ENCODE measurements around the gene ARL5B. TPM values are rescaled to one million over a fixed set of nuclear protein-coding genes. Genes with fewer than 3 reads are reported as not detected.

Gene ARL5B
- total RNA-seq, 2 donors from 2014 or later = 44.8 to 55.4 TPM

DNA sequence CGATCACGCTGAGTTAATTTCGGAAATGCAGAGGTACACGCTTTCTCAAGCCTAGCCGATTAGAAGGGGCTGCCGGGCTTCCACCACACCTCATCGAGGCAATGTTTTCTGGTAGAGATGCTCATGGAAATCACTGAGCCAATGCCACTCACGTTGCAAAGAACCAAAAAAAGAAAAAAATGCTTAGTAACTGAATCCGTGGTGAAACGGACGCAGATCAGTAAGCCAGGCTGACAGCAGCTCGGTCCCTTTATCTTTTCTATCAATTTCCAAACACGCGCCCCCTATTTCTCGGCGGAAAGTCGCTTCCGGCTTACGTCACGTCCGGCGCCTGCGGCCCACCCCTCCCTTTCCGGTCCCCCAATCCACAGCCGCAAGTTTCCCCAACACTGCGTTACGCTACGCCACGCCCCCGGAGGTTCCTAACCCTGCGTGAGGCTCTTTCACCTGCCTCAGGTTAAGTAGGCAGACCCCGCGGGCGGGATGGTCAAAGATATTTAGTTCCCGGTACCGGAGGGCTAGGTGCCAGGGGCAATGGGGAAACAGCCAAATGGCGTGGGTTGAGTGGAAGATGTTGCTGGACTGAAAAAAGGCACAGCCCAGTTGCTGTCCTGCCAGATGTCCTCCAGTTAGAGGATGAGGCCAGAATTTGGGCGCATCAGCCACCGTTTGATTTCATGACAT lies 7.8 kb upstream of the ARL5B start, which contains the start of gene NSUN6:
Gene NSUN6 (minus strand): TSS at position 264 of the 684 bp plus-strand sequence. CDS start 384 bp downstream, outside the sequence.
- H3K4me1 Mint-ChIP-seq = peaks cover 19% of the 10 kb centered on the region
- Histone ChIP-seq H3K4me1 (ENCODE audit: control insufficient read depth, insufficient read depth, low read length) (no peaks in the 10 kb centered on the region), H3K36me3 (ENCODE audit: control insufficient read depth, insufficient read depth, low read length) (peaks cover 14% of the 10 kb centered on the region), H3K4me3 (ENCODE audit: low read length) (peak within 1 kb of the TSS; percentile 99), H3K27me3 (ENCODE audit: control insufficient read depth, insufficient read depth, low read length, poor library complexity, severe bottlenecking) (no peaks in the 10 kb centered on the region), H3K9me3 (ENCODE audit: control insufficient read depth, low read length) (no peaks in the 10 kb centered on the region), H3K9ac (ENCODE audit: extremely low read depth, low read length, poor library complexity, severe bottlenecking) (peak within 1 kb of the TSS; percentile 72), H3K27ac (ENCODE audit: low read depth, low read length) (no peak within 1 kb of the TSS)
- H3K9me3 Mint-ChIP-seq = no peaks in the 10 kb centered on the region
- H3K27me3 Mint-ChIP-seq (ENCODE audit: insufficient read depth) = no peaks in the 10 kb centered on the region
- 0 to 2% methylated on average over 29 to 39 of the region's 39 CpGs for WGBS, 2 experiments (ENCODE audit: insufficient coverage in 1 of 2, insufficient read length in 1 of 2)
- TF ChIP-seq, protein P1, sequence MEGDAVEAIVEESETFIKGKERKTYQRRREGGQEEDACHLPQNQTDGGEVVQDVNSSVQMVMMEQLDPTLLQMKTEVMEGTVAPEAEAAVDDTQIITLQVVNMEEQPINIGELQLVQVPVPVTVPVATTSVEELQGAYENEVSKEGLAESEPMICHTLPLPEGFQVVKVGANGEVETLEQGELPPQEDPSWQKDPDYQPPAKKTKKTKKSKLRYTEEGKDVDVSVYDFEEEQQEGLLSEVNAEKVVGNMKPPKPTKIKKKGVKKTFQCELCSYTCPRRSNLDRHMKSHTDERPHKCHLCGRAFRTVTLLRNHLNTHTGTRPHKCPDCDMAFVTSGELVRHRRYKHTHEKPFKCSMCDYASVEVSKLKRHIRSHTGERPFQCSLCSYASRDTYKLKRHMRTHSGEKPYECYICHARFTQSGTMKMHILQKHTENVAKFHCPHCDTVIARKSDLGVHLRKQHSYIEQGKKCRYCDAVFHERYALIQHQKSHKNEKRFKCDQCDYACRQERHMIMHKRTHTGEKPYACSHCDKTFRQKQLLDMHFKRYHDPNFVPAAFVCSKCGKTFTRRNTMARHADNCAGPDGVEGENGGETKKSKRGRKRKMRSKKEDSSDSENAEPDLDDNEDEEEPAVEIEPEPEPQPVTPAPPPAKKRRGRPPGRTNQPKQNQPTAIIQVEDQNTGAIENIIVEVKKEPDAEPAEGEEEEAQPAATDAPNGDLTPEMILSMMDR (conservative IDR thresholded peaks at IDR 0.05) = peak; percentile 31
- H3K36me3 Mint-ChIP-seq (ENCODE audit: low read depth) = peaks cover 9% of the 10 kb centered on the region
- peak; percentile 95 for DNase-seq
- peak within 1 kb of the TSS; percentile 95 for H3K27ac Mint-ChIP-seq
- H3K4me3 Mint-ChIP-seq = peak within 1 kb of the TSS; percentile 91

DNA sequence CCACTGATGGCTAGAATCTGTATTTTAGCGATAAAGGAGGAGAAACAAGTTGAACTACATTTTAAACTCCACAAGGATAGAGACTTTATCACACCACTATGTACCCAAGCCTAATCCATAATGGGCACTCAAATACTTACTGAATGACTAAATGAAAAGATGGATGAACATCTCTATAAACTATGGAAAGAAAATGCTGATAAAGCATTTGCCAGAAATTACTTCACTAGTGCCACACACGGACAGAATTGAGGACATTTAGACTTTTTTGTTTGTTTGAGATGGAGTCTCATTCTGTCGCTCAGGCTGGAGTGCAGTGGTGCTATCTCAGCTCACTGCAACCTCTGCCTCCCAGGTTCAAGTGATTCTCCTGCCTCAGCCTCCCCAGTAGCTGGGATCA lies 6.1 kb upstream of the ARL5B start:
- no peaks in the 10 kb centered on the region for H3K27me3 ChIP-seq (ENCODE audit: control insufficient read depth, insufficient read depth, low read length, poor library complexity, severe bottlenecking)
- Mint-ChIP-seq H3K36me3 (ENCODE audit: low read depth) (peaks cover 9% of the 10 kb centered on the region), H3K27me3 (ENCODE audit: insufficient read depth) (no peaks in the 10 kb centered on the region), H3K4me1 (peaks cover 19% of the 10 kb centered on the region), H3K4me3 (no peak overlapping the region), H3K9me3 (no peaks in the 10 kb centered on the region), H3K27ac (no peak overlapping the region)
- H3K4me3 ChIP-seq (ENCODE audit: low read length) = no peak overlapping the region
- peaks cover 3% of the 10 kb centered on the region for H3K36me3 ChIP-seq (ENCODE audit: control insufficient read depth, insufficient read depth, low read length)
- H3K4me1 ChIP-seq (ENCODE audit: control insufficient read depth, insufficient read depth, low read length) = no peaks in the 10 kb centered on the region
- no peak overlapping the region for H3K9ac ChIP-seq (ENCODE audit: extremely low read depth, low read length, poor library complexity, severe bottlenecking)
- no peak overlapping the region for H3K27ac ChIP-seq (ENCODE audit: low read depth, low read length)
- 98 to 100% methylated on average over 1 to 3 of the region's 3 CpGs for WGBS, 2 experiments (ENCODE audit: insufficient coverage in 1 of 2, insufficient read length in 1 of 2)
- TF ChIP-seq, protein P1 (conservative IDR thresholded peaks at IDR 0.05) = no peak
- no peaks in the 10 kb centered on the region for H3K9me3 ChIP-seq (ENCODE audit: control insufficient read depth, low read length)
- DNase-seq = no peak

DNA sequence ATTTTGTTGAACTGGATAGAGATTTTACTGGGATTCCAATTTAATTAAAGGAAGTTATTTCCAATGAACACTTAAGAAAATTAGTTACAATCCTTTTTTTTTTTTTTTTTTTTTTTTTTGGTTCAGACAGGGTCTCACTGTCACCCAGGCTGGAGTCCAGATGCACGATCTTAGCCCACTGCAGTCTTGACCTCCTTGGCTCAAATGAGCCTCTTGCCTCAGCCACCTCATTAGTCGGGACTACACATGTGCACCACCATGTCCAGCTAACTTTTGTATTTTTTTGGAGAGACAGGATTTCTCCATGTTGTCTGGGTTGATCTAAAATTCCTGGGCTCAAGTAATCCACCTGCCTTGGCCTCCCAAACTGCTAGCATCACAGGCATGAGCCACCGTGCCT lies 2.5 kb upstream of the ARL5B start:
- no peak overlapping the region for H3K4me3 Mint-ChIP-seq
- no peak overlapping the region for H3K27ac Mint-ChIP-seq
- H3K4me1 ChIP-seq (ENCODE audit: control insufficient read depth, insufficient read depth, low read length) = no peaks in the 10 kb centered on the region
- 91 to 100% methylated on average over 1 to 3 of the region's 3 CpGs for WGBS, 2 experiments (ENCODE audit: insufficient coverage in 1 of 2, insufficient read length in 1 of 2)
- H3K4me3 ChIP-seq (ENCODE audit: low read length) = no peak overlapping the region
- H3K9me3 Mint-ChIP-seq = no peaks in the 10 kb centered on the region
- DNase-seq = no peak
- peaks cover 7% of the 10 kb centered on the region for H3K36me3 ChIP-seq (ENCODE audit: control insufficient read depth, insufficient read depth, low read length)
- TF ChIP-seq, protein P1 (conservative IDR thresholded peaks at IDR 0.05) = no peak
- peaks cover 18% of the 10 kb centered on the region for H3K4me1 Mint-ChIP-seq
- H3K9ac ChIP-seq (ENCODE audit: extremely low read depth, low read length, poor library complexity, severe bottlenecking) = no peak overlapping the region
- H3K27me3 Mint-ChIP-seq (ENCODE audit: insufficient read depth) = no peaks in the 10 kb centered on the region
- no peaks in the 10 kb centered on the region for H3K9me3 ChIP-seq (ENCODE audit: control insufficient read depth, low read length)
- peaks cover 12% of the 10 kb centered on the region for H3K36me3 Mint-ChIP-seq (ENCODE audit: low read depth)
- no peak overlapping the region for H3K27ac ChIP-seq (ENCODE audit: low read depth, low read length)
- no peaks in the 10 kb centered on the region for H3K27me3 ChIP-seq (ENCODE audit: control insufficient read depth, insufficient read depth, low read length, poor library complexity, severe bottlenecking)

Data from endodermal cell (in vitro differentiated cells).